ENCODE data around the gene LAS1L.
"Not testable (repeated sequence)": the region's sequence is repeated elsewhere in the genome, so short reads cannot be mapped to it uniquely, and the experiment has no call there.

Gene LAS1L

GRCh38 chrX:65532016-65532415 lies 2.6 kb downstream of the LAS1L start:
- Mint-ChIP-seq H3K4me3 (no peak overlapping the region), H3K27ac (no peak overlapping the region), H3K27me3 (no peaks in the 10 kb centered on the region), H3K4me1 (peaks cover 19% of the 10 kb centered on the region), H3K36me3 (ENCODE audit: low read depth) (peaks cover 33% of the 10 kb centered on the region), H3K9me3 (no peaks in the 10 kb centered on the region)
- no peak for ATAC-seq
- DNase-seq: no peak

GRCh38 chrX:65528705-65529340 lies 5.8 kb downstream of the LAS1L start:
- DNase-seq: peak; percentile 51
- H3K27ac Mint-ChIP-seq: no peak overlapping the region
- no peak overlapping the region for H3K4me3 Mint-ChIP-seq
- H3K36me3 Mint-ChIP-seq (ENCODE audit: low read depth): peaks cover 32% of the 10 kb centered on the region
- H3K4me1 Mint-ChIP-seq: peaks cover 16% of the 10 kb centered on the region
- H3K27me3 Mint-ChIP-seq: no peaks in the 10 kb centered on the region
- ATAC-seq: no peak
- H3K9me3 Mint-ChIP-seq: no peaks in the 10 kb centered on the region

- no peak for DNase-seq
- Mint-ChIP-seq H3K4me3 (no peak overlapping the region), H3K36me3 (ENCODE audit: low read depth) (peaks cover 31% of the 10 kb centered on the region), H3K27ac (no peak overlapping the region), H3K9me3 (no peaks in the 10 kb centered on the region), H3K4me1 (peaks cover 14% of the 10 kb centered on the region), H3K27me3 (no peaks in the 10 kb centered on the region)
- ATAC-seq: no peak
Observed at GRCh38 chrX:65528293-65528692, 6.3 kb downstream of the LAS1L start.

- Mint-ChIP-seq H3K9me3 (no peaks in the 10 kb centered on the region), H3K27ac (no peak overlapping the region), H3K36me3 (ENCODE audit: low read depth) (peaks cover 30% of the 10 kb centered on the region), H3K4me3 (no peak overlapping the region), H3K27me3 (no peaks in the 10 kb centered on the region), H3K4me1 (peaks cover 5% of the 10 kb centered on the region)
- ATAC-seq (no peak), DNase-seq (no peak)
Observed at GRCh38 chrX:65524139-65524538, 10.4 kb downstream of the LAS1L start.

DNA sequence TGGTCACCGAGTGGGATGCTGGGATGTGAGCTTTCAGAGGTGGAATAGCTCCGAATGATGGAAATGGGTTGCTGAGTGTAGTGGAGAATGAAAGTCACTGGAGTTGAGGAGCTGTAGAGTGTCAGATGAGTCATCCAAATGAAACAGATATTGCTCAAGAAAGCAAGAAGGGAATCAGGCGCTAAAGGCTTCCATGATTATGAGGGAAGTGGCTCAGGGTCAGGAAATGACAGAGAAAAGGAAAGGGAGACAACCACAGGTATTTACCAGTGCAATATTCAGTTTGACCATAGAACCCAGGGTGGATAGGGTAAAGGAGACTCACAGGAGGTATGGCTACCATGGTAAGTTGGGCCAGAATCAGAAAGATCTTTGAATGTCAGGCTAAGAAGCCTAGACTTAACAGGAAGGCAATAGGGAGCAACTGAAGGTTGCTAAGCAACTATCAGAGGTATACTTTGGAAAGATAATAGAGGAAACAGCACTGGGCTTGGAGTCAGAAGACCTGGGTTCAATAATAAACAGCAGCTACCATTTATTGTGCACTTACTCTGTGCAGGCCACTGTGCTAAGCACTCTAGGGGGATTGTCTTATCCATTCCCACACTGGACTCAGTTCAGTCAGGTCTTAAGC lies 11.7 kb downstream of the LAS1L start:
- DNase-seq (no peak), ATAC-seq (no peak)
- Mint-ChIP-seq H3K4me1 (peaks cover 2% of the 10 kb centered on the region), H3K27me3 (no peaks in the 10 kb centered on the region), H3K4me3 (no peak overlapping the region), H3K9me3 (no peaks in the 10 kb centered on the region), H3K27ac (no peak overlapping the region), H3K36me3 (ENCODE audit: low read depth) (peaks cover 29% of the 10 kb centered on the region)

GRCh38 chrX:65519530-65519929 lies 15.1 kb downstream of the LAS1L start:
- ATAC-seq, H3K27me3 Mint-ChIP-seq, H3K4me1 Mint-ChIP-seq, H3K9me3 Mint-ChIP-seq, DNase-seq, H3K27ac Mint-ChIP-seq, H3K4me3 Mint-ChIP-seq: not testable (repeated sequence)
- H3K36me3 Mint-ChIP-seq (ENCODE audit: low read depth): peaks cover 31% of the 10 kb centered on the region

DNA sequence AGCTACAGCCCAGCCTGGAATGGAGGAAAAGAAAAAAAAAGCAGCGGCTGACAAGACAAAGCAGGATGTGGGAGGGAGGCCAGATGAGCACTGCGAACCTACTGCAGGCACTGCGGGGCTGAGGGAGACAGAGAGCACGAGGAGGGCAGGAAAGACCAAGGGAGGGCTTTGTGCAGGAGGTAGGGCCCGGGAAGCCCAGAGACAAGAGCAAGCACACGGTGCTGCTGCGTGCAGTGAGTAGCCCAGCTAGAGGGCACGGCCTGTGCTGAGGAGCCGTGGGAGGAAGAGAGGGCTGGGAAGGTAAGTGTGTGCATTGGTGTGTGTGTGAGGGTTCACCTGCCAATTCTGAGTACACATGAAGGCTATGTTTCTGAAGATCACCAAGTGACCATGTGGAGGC lies 15.6 kb downstream of the LAS1L start:
- not testable (repeated sequence) for H3K27ac Mint-ChIP-seq, DNase-seq, H3K9me3 Mint-ChIP-seq, H3K27me3 Mint-ChIP-seq, H3K4me3 Mint-ChIP-seq, H3K4me1 Mint-ChIP-seq
- peak; percentile 45 for ATAC-seq
- H3K36me3 Mint-ChIP-seq (ENCODE audit: low read depth): peaks cover 29% of the 10 kb centered on the region

- Mint-ChIP-seq H3K36me3 (ENCODE audit: low read depth) (peaks cover 29% of the 10 kb centered on the region), H3K27me3 (no peaks in the 10 kb centered on the region), H3K27ac (no peak overlapping the region), H3K9me3 (no peaks in the 10 kb centered on the region), H3K4me3 (no peak overlapping the region), H3K4me1 (peaks cover 2% of the 10 kb centered on the region)
- ATAC-seq: no peak
- no peak for DNase-seq
Observed at GRCh38 chrX:65517923-65518322, 16.7 kb downstream of the LAS1L start.

- H3K9me3 Mint-ChIP-seq: no peaks in the 10 kb centered on the region
- no peaks in the 10 kb centered on the region for H3K27me3 Mint-ChIP-seq
- no peaks in the 10 kb centered on the region for H3K4me1 Mint-ChIP-seq
- peaks cover 20% of the 10 kb centered on the region for H3K36me3 Mint-ChIP-seq (ENCODE audit: low read depth)
- ATAC-seq (no peak), DNase-seq (no peak)
- no peak overlapping the region for H3K4me3 Mint-ChIP-seq
- no peak overlapping the region for H3K27ac Mint-ChIP-seq
Observed at GRCh38 chrX:65516756-65517155, 17.8 kb downstream of the LAS1L start.

DNA sequence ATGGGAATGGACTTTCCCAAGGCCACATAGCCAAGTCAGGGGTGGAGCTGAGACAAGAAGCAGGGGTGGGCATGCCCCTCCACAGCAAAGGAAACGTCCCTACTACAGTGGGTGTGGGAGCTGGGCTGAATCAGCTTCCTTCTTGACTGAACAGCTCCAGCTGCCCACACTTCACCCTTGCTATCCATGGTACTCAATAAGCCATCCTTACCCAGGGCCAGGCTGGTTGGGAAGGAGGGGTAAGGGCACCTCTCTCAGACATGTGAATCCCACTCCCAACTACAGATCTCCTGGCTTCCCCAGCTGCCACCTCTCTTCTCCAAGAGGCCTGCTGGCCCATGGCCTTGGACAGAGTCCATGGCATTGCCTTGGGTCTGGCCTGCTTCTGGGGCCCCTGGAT lies 21.0 kb downstream of the LAS1L start:
- DNase-seq: no peak
- no peak for ATAC-seq
- no peak overlapping the region for H3K27ac Mint-ChIP-seq
- no peaks in the 10 kb centered on the region for H3K4me1 Mint-ChIP-seq
- H3K9me3 Mint-ChIP-seq: no peaks in the 10 kb centered on the region
- H3K27me3 Mint-ChIP-seq: no peaks in the 10 kb centered on the region
- peaks cover 15% of the 10 kb centered on the region for H3K36me3 Mint-ChIP-seq (ENCODE audit: low read depth)
- no peak overlapping the region for H3K4me3 Mint-ChIP-seq

GRCh38 chrX:65509400-65509799 lies 25.2 kb downstream of the LAS1L start:
- no peaks in the 10 kb centered on the region for H3K9me3 Mint-ChIP-seq
- H3K36me3 Mint-ChIP-seq (ENCODE audit: low read depth): peaks cover 17% of the 10 kb centered on the region
- H3K27me3 Mint-ChIP-seq: no peaks in the 10 kb centered on the region
- ATAC-seq: no peak
- no peak for DNase-seq
- no peak overlapping the region for H3K4me3 Mint-ChIP-seq
- H3K4me1 Mint-ChIP-seq: no peaks in the 10 kb centered on the region
- H3K27ac Mint-ChIP-seq: no peak overlapping the region

DNA sequence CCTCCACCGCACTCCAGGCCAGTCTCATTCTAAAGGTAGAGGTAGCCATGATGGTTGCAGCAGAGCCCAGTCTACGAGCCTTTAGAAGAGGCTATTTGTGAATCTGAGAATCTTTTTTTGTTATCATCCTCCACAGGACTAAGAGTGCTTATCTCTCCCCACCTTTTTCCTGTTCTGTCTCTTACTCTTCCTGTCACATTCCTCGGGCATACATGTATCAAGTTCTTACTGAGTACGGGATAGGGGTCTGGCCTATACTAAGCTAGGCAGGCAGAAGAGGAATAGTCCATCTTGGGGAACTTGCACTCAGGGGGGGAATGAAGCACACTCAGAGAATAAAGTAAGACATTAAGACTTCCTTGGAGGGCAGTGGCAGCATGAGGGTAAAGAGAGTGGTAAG lies 25.7 kb downstream of the LAS1L start:
- Mint-ChIP-seq H3K4me1 (no peaks in the 10 kb centered on the region), H3K27me3 (no peaks in the 10 kb centered on the region), H3K27ac (no peak overlapping the region), H3K9me3 (no peaks in the 10 kb centered on the region), H3K36me3 (ENCODE audit: low read depth) (peaks cover 17% of the 10 kb centered on the region), H3K4me3 (no peak overlapping the region)
- ATAC-seq (no peak), DNase-seq (no peak)

DNA sequence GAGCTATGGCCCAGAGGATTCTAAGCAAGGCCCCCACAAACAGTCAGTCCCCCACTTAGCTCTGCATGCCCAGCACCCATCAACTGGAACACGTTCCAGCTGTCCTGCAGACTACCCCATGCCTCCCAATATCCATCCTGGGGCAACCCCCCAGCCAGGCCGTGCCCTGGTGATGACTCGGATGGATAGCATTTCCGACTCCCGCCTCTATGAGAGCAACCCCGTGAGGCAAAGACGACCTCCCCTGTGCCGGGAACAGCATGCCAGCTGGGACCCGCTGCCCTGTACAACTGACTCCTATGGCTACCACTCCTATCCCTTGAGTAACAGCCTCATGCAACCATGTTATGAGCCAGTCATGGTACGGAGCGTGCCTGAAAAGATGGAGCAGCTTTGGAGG lies 32.0 kb downstream of the LAS1L start:
- ATAC-seq (no peak), DNase-seq (no peak)
- Mint-ChIP-seq H3K4me3 (no peak overlapping the region), H3K36me3 (ENCODE audit: low read depth) (peaks cover 4% of the 10 kb centered on the region), H3K27ac (no peak overlapping the region), H3K4me1 (no peaks in the 10 kb centered on the region), H3K9me3 (no peaks in the 10 kb centered on the region), H3K27me3 (no peaks in the 10 kb centered on the region)

GRCh38 chrX:65493431-65493830 lies 41.2 kb downstream of the LAS1L start:
- H3K27ac Mint-ChIP-seq: no peak overlapping the region
- H3K4me3 Mint-ChIP-seq: no peak overlapping the region
- no peaks in the 10 kb centered on the region for H3K4me1 Mint-ChIP-seq
- ATAC-seq (no peak), DNase-seq (no peak)
- H3K9me3 Mint-ChIP-seq: no peaks in the 10 kb centered on the region
- H3K27me3 Mint-ChIP-seq: no peaks in the 10 kb centered on the region
- no peaks in the 10 kb centered on the region for H3K36me3 Mint-ChIP-seq (ENCODE audit: low read depth)

DNA sequence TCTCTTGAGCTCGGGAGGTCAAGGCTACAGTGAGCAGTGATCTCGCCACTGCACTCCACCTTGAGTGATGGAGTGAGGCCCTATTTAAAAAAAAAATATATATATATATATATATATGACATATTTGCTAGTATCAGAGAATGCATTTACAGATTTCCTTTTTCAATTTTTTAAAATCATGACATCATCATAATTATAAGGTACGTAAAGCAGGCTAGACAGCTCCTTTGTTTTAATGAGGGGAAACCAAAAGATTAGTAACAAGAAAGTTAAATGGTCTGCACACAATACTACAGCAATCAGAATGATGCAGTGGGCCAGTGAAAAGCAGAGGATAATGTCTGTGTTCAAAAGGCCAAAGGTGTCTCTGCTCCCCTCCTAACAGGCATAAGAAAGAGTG lies 43.0 kb downstream of the LAS1L start:
- no peak overlapping the region for H3K4me3 Mint-ChIP-seq
- no peaks in the 10 kb centered on the region for H3K9me3 Mint-ChIP-seq
- no peaks in the 10 kb centered on the region for H3K27me3 Mint-ChIP-seq

GRCh38 chrX:65488495-65488894 lies 46.1 kb downstream of the LAS1L start:
- H3K27ac Mint-ChIP-seq: no peak overlapping the region
- DNase-seq (no peak), ATAC-seq (no peak)
- H3K9me3 Mint-ChIP-seq: no peaks in the 10 kb centered on the region
- no peaks in the 10 kb centered on the region for H3K27me3 Mint-ChIP-seq
- H3K4me1 Mint-ChIP-seq: no peaks in the 10 kb centered on the region
- H3K36me3 Mint-ChIP-seq (ENCODE audit: low read depth): no peaks in the 10 kb centered on the region
- H3K4me3 Mint-ChIP-seq: no peak overlapping the region

More for the DNA sequence above, 43.0 kb downstream of the LAS1L start:
- ATAC-seq: no peak
- Mint-ChIP-seq H3K36me3 (ENCODE audit: low read depth) (no peaks in the 10 kb centered on the region), H3K27ac (no peak overlapping the region), H3K4me1 (no peaks in the 10 kb centered on the region)
- no peak for DNase-seq
